ENCODE results near the gene APLN.

The APLN gene

DNA sequence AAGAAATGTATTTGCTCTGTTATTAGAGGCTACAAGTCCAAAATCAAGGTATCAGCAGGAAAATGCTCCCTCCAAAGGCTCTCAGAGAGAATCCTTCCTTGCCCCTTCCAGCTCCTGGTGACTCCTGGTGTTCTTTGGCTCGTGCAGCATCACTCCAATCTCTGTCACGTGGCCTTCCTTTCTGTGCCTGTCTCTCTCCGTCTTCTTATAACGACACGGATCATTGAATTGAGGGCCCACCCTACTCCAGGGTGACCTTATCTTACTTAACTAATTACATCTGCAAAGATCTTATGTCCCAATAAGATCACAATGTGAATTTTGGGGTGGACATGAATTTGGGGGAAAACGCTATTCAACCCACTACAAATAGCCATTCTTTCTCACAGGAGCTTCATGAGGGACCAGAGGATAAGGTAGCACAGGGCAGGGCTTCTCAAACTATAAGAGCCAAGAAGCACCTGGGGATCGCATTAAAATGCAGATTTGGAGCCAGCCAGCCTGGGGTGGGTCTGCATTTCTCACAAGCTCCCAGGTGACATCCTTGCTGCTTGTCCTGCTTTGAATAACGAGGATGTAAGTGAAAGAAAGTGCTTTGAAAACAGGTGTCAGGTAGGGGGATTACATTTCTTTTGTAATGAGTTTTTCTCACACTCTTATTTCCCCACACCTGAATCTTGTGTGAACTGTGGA lies 41.9 kb upstream of the APLN start:
- H3K4me3 ChIP-seq (ENCODE audit: control insufficient read depth, low read depth, low read length): no peak overlapping the region
- DNase-seq (ENCODE audit: low read depth): no peak
- TF ChIP-seq, protein P1, sequence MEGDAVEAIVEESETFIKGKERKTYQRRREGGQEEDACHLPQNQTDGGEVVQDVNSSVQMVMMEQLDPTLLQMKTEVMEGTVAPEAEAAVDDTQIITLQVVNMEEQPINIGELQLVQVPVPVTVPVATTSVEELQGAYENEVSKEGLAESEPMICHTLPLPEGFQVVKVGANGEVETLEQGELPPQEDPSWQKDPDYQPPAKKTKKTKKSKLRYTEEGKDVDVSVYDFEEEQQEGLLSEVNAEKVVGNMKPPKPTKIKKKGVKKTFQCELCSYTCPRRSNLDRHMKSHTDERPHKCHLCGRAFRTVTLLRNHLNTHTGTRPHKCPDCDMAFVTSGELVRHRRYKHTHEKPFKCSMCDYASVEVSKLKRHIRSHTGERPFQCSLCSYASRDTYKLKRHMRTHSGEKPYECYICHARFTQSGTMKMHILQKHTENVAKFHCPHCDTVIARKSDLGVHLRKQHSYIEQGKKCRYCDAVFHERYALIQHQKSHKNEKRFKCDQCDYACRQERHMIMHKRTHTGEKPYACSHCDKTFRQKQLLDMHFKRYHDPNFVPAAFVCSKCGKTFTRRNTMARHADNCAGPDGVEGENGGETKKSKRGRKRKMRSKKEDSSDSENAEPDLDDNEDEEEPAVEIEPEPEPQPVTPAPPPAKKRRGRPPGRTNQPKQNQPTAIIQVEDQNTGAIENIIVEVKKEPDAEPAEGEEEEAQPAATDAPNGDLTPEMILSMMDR (IDR thresholded peaks at IDR 0.05; ENCODE audit: control insufficient read depth, insufficient read depth, low read depth, low read length, missing control alignments): no peak

DNA sequence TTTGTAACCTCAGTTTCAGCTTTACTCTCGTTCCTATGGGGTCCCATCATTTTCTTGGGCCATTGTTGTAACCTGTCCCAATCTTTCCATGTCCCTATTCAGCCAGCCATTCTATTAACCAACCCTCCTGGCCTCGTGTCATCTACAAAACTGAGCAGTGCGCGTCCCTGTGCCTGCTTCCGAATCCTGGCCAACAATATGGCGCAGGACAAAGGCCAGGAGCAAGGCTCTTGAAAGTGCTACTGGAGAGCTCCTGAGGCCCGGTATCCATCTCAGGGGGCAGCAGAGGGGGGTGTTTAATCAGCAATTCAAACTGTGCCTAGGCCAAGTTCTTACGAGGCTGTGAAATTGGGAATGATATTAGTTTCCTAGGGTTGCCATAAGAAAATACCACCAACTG lies 41.2 kb upstream of the APLN start:
- TF ChIP-seq, protein P1 (IDR thresholded peaks at IDR 0.05; ENCODE audit: control insufficient read depth, insufficient read depth, low read depth, low read length, missing control alignments): no peak
- no peak for DNase-seq (ENCODE audit: low read depth)
- H3K4me3 ChIP-seq (ENCODE audit: control insufficient read depth, low read depth, low read length): no peak overlapping the region

DNA sequence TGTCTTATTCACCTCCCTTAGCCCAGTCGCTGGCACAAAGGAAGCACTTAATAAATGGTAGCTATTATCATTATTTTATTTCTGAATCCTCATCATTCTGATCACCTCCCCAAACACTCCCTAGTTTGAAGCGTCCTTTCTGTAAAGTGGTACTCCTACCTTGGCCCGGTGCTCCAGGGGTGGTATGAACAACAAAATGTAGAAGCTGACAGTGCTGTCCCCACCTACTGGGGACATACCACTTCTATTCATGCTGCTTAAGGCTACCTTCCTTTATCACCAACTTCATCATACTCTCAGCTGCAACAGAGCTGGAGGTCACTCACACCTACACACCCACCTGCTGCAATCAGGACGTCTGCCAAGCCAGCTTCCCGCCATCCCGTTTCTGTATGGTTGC lies 40.8 kb upstream of the APLN start:
- H3K4me3 ChIP-seq (ENCODE audit: control insufficient read depth, low read depth, low read length): no peak overlapping the region
- DNase-seq (ENCODE audit: low read depth): no peak
- TF ChIP-seq, protein P1 (IDR thresholded peaks at IDR 0.05; ENCODE audit: control insufficient read depth, insufficient read depth, low read depth, low read length, missing control alignments): no peak

DNA sequence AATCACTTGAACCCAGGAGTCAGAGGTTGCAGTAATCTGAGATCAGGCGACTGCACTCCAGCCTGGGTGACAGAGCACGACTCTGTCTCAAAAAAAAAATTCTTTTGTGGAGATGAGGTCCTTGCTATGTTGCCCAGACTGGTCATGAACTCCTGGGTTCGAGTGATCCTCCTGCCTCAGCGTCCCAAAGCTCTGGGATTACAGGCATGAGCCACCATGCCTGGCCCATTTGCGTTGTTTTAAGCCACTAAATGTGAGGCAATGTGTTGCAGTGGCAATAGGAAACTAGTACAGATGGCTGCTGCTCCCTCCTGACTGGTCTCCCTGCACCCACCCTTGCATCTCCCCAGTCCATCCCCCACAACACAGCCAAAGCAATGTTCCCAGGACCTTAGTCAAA lies 40.0 kb upstream of the APLN start:
- TF ChIP-seq, protein P1 (IDR thresholded peaks at IDR 0.05; ENCODE audit: control insufficient read depth, insufficient read depth, low read depth, low read length, missing control alignments): no peak
- H3K4me3 ChIP-seq (ENCODE audit: control insufficient read depth, low read depth, low read length): no peak overlapping the region
- DNase-seq (ENCODE audit: low read depth): no peak

DNA sequence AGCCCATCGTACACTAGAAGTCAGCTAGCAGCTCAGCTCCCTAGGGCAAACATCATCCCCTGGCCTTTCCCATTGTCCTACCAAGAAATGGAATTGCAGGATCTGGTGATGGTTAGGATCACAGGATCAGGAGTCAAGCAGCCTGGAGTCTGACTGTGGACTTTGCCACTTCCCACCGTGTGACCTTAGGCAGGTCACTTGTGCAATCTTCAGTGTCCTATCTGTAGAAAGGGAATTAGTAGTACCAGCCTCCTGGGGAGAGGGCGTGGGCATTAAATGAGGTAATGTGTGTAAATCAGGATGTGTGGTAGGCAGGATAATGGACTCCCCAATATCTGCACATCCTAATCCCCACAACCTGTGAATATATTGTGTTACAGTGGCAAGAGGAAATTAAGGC lies 38.6 kb upstream of the APLN start:
- H3K4me3 ChIP-seq (ENCODE audit: control insufficient read depth, low read depth, low read length): no peak overlapping the region
- DNase-seq (ENCODE audit: low read depth): no peak
- TF ChIP-seq, protein P1 (IDR thresholded peaks at IDR 0.05; ENCODE audit: control insufficient read depth, insufficient read depth, low read depth, low read length, missing control alignments): no peak

DNA sequence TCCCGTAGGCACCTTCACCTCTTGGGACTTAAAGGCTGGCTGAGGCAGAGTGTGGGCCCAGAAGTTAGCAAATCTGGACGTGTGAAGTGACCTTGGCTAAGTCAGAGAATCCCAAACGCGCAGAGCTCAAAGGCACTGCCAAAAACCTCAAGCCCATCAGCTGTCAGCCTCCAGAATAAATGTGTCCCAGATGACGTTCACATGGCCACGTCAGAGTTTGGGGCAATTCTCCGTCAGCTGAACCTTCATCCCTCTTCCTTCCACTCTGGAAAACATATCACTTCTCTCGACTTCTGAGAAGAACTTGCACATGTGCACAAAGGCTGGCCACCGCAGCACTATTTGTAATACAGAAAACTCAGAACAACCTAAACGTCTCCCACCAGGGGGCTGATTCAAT lies 35.7 kb upstream of the APLN start:
- TF ChIP-seq, protein P1 (IDR thresholded peaks at IDR 0.05; ENCODE audit: control insufficient read depth, insufficient read depth, low read depth, low read length, missing control alignments): no peak
- no peak for DNase-seq (ENCODE audit: low read depth)
- no peak overlapping the region for H3K4me3 ChIP-seq (ENCODE audit: control insufficient read depth, low read depth, low read length)

All from AG09309 (cell line).